GM12864 (cell line): Measurements from ENCODE around the gene RNF144B.

Source experiments
- DNase-seq: peaks from one replicate; pipeline ENCODE4 v3.0.0-alpha.2; 2011; ENCODE audit warnings: low read depth
- H3K4me3 ChIP-seq: 2 replicates; pipeline ENCODE4 v1.5.1; 2011; ENCODE audit warnings: mild to moderate bottlenecking, low read depth, low read length, control low read depth
- TF ChIP-seq, protein P1 (sequence below): IDR thresholded peaks from 2 replicates; pipeline ENCODE4 v1.5.1; 2011; ENCODE audit warnings: low read depth, mild to moderate bottlenecking, moderate library complexity, low read length, control low read depth, inconsistent platforms; ENCODE audit errors: missing control alignments

RNF144B gene

DNA sequence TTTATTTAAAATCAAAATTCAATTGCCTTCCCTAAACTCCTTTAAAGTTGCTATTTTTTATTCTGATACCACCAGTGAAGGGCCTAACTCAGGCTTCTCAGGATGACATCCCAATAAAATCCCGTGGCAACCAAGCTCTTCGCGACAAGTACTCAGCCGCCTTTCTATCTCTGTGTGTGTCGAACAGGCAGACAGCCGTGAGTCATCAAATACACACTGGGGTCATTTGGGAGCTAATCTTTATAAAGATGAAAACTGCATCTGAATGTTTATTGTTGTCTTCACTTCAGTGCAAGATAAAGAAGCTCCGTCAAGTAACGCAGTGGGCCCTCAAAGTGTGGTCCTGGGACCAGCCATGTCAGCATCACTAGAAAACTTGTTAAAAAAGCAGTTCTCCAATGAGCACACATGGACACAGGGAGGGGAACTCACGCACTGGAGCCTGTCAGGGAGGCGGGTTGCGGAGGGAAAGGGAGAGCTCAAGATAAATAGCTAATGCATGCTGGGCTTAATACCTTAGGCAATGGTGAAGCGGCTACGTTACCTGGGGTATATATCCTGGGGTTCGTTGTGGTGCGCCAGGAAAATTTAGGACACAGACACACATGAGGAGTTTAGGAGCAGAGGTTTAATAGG, 119.3 kb downstream of the RNF144B start:
- TF ChIP-seq, protein P1, sequence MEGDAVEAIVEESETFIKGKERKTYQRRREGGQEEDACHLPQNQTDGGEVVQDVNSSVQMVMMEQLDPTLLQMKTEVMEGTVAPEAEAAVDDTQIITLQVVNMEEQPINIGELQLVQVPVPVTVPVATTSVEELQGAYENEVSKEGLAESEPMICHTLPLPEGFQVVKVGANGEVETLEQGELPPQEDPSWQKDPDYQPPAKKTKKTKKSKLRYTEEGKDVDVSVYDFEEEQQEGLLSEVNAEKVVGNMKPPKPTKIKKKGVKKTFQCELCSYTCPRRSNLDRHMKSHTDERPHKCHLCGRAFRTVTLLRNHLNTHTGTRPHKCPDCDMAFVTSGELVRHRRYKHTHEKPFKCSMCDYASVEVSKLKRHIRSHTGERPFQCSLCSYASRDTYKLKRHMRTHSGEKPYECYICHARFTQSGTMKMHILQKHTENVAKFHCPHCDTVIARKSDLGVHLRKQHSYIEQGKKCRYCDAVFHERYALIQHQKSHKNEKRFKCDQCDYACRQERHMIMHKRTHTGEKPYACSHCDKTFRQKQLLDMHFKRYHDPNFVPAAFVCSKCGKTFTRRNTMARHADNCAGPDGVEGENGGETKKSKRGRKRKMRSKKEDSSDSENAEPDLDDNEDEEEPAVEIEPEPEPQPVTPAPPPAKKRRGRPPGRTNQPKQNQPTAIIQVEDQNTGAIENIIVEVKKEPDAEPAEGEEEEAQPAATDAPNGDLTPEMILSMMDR: no peak
- DNase-seq: no peak
- H3K4me3 ChIP-seq: no peak overlapping the region

DNA sequence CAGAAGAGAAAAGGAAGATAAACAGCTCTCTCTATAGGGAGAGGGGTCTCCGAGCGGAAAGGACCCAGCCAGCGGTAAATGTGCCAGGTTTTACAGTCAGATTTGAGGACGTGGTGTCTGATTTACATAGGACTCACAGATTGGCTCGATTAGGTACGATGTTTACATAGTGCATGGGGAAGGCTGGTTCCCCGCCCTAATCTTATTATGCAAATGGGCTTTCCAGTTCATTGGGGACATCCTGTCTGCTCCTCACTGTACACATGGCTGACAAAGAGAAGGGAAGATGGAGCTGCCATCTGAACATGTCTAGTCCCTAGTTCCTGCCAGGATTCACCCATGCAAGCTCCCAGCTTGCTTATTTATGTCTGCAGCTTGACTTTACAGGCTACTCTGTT, 119.9 kb downstream of the RNF144B start:
- TF ChIP-seq, protein P1: no peak
- no peak overlapping the region for H3K4me3 ChIP-seq
- no peak for DNase-seq

DNA sequence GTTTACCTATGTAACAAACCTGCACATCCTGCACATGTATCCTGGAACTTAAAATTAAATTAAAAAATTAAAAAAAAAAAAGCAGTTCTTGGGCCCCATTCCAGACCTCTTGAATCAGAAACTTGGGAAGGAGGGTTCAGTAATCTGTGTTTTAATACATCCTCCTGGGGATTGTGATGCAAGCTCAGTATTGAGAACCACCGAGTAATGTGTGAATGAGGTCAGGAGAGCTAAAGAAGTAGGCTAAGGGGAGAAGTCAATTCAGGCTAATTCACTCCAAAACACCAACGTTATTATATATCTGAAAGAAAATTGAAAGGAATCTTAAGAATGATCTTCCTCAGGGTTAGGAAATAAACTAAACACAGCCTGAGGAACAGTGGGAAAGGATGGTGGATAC, 120.4 kb downstream of the RNF144B start:
- no peak for DNase-seq
- H3K4me3 ChIP-seq: no peak overlapping the region
- TF ChIP-seq, protein P1: no peak

DNA sequence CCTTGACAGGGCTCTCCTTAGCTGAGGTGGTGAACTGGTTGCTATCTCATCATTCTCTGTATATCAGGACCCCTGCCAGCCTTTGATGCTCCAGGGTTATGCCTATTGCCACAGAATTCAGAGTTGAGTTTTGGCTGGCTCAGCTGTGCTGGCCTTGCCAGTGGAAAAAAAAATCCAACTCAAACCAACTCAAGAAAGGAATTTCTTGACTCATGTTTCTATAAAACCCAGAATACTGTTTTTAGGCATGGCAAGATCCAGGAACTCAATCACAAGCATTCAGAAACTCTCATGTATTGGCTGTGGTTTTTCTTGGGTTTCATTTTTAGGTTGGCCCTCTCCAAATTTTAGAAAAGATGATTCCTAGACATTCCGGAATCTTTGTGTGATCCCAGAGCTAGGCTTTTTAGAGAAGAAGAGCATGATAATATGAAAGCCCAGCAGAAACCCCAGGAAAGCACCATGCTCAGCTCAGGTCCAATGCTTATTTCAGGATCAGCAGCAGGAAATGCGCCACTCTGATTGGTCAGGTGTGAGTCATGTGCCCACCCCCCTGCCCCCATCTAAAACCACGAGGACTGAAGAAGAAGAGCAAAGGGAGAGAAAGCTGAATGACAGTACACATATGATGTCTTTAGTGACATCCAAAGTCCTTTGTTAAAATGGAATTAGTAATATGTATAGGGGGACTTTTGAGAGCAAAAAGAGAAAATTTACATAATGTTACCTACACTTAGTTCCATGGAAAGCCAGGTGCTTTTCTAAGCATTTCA, 122.9 kb downstream of the RNF144B start:
- TF ChIP-seq, protein P1: no peak
- H3K4me3 ChIP-seq: no peak overlapping the region
- DNase-seq: no peak

DNA sequence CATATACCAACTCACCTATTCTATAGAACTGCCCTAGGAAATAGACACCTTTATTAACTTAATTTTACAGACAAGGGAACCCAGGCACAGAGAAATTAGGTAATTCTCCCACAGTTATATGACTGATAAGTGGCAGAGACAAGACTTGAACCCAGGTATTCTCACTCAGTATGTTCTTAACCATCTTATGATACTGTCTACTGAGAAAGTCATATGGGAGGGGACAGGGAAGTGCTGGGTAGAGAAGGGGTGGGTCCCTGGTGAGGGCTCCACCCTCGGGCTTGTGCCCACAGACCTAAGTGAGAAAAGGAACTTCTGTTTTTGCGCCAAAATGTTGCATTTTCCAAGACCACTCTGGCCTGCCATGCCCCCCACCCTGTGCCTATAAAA, 123.5 kb downstream of the RNF144B start:
- no peak overlapping the region for H3K4me3 ChIP-seq
- TF ChIP-seq, protein P1: no peak
- no peak for DNase-seq

DNA sequence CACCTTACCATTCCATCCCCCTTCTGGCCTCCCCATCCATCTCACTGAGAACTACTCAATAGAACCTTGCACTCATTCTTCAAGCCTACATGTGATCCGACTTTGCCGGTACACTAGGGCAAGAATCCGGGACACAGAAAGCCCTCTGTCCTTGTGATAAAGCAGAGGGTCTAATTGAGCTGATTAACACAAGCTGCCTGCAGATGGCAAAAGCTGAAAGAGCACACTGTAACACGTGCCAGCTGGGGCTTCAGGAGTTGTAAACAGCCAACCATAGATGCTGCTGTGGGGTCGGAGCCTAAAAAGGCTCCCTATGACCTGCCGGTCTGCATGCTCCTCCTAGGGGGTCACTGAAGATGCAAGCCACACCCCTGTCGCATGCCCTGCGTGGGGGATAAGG, 124.1 kb downstream of the RNF144B start:
- DNase-seq: no peak
- no peak overlapping the region for H3K4me3 ChIP-seq
- TF ChIP-seq, protein P1: no peak

DNA sequence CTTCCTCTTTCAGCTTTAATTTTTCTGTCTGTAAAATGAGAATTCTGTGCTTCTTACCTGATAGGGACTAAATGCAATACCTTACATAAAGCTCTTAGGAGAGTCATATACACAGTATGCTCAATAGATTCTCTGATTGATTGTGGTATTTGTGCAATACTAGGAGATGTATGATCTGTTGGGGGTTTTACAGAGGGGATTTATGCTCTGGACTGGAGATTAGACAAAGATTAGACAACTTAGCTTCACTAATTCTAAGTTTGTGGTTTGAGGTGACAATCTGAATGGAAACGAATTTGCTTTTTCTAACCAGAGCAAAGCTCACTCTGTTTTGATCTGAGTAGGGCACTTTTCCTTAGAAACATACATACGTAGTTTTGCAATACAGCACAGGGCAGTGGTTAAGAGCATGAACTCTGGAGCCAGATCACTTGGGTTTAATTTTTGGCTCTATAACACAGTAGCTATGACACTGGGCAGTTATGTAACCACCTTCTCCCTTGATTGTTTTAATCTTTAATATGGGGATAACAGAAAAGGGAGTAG, 126.2 kb downstream of the RNF144B start:
- TF ChIP-seq, protein P1: no peak
- H3K4me3 ChIP-seq: no peak overlapping the region
- no peak for DNase-seq
